HG03432 (cell line): ENCODE results near the gene CDRT4.
"Not testable (repeated sequence)": the region's sequence is repeated elsewhere in the genome, so short reads cannot be mapped to it uniquely, and the experiment has no call there.

ENCODE experiments used
- ATAC-seq: cut with Tn5 transposase; IDR thresholded peaks from one replicate; pipeline ENCODE4 v1.9.1; 2021; ENCODE audit warnings: mild to moderate bottlenecking, moderate library complexity; ENCODE audit not compliant: unreplicated experiment

Gene CDRT4

GRCh38 chr17:15467592-15467991, at the start of gene CDRT4:
Gene CDRT4, minus strand, starts transcription at chr17:15467621. Its CDS starts 27,383 bp downstream, at chr17:15440238.
- no peak for ATAC-seq

DNA sequence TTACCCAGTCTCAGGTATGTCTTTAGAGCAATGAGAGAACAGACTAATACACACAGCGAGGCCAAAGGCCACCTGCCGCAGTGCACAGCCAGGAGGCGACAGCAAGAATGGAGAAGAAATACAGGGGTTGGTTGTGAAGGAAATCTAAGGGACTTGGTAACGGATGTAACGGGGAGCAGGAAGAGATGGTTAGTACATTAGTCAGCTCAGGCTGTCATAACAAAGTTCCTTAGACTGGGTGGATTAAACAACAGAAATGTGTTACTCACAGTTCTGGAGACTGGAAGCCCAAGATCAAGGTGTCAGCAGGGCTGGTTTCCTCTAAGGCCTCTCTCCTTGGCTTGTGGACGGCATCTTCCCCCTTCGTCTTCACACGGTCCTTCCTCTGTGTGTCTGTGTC, 48.7 kb upstream of the CDRT4 start:
- no peak for ATAC-seq

DNA sequence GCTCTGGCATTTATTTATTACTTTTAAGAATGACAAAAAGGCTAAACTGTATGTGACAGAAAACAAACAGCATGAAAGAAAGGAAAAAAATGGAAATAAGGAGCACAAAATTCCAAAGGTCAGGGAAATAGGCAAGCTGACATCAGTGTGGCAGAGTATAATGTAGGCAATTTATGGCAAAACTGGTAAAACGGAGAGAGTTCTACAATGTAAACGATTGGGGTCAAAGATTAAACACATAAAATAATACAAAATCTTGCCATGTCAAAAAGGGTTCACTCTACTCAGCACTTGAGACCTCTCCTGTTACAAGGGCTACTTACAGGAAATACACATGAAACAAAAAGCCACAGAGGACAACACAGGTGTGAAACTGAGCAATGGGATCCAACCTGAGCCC, 47.0 kb upstream of the CDRT4 start:
- ATAC-seq: no peak

DNA sequence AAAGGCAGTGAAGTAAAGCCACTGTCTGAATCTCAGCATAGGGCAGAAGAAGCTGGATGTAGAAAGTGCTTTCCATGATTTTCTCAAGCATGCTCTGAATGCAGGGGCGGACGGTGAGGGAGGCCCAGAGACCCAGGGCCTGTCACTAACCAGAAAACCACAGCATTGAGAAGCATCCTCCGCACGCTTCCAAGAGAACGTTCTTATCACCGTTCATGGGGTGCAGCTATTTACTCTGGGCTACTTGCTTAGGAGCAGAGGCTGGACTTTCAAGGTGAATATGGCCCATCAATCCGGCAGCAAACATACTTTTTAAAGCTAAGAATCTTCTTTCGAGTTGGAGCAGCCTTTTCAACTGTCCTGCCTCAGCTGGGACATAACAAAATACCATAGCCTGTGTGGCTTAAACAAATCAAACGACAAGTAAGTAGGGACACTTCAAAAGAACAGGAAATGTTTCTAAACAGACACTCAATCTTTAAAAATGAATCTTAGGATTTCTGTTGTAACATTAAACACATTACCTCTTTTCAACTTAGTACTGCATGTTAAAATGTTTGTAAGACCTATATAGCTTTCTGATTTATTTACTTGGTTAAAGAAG, 46.5 kb upstream of the CDRT4 start:
- ATAC-seq: no peak

DNA sequence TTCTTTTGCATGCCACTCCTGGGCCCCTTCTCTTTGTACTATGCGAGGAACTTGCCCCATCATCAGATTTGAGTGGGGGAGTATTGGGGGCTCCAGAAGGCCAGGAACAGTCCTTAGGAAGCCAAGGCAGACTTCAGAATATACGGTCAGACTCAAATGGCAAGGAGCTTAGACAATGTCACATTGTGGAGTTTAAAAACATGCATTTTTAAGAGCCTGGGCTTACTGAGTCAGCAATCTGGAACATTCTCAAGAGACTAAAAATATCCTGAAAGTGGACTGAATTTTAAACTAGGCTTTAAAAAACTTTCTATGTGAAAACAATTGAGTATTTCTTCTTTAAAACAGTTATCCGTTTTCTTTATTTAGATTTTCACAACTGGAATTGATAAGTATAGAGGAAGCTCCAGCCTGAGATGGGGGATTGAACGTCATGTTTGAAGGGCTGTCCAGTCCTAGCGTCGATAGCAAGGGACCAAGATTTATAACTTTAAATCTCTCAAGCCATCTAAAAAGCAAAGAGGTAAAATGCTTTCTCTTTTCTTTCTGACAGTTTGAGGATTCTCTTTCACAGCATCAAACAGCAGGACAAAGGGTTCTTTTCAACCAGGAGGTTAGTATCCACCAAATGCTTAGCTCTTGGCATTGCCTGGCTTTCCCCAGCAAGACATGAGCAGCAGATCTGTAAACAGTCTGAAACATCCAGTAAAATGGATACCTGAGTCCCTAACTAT, 45.8 kb upstream of the CDRT4 start:
- ATAC-seq: no peak

GRCh38 chr17:15512071-15512709, 44.8 kb upstream of the CDRT4 start:
- ATAC-seq: no peak

DNA sequence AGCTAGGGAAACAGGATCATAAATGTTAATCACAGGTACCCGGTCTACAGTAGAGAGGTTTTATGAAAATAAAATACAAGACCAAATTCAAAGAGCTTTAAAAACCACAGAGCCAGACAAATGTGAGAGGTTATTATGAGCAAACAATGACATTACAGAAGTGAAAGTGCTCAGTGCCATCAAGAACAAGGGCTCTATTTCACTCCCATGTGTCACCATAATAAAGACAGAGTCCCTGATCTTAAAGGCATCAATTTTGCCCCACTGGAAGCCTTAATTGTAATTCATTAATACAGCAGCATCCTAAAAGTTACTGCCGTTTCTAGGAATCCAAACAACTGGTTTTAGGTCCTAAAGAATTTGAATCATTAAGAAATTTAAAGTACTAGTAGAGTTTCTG, 43.7 kb upstream of the CDRT4 start:
- ATAC-seq: no peak

- no peak for ATAC-seq
Measured at GRCh38 chr17:15510361-15510760, 42.9 kb upstream of the CDRT4 start.

DNA sequence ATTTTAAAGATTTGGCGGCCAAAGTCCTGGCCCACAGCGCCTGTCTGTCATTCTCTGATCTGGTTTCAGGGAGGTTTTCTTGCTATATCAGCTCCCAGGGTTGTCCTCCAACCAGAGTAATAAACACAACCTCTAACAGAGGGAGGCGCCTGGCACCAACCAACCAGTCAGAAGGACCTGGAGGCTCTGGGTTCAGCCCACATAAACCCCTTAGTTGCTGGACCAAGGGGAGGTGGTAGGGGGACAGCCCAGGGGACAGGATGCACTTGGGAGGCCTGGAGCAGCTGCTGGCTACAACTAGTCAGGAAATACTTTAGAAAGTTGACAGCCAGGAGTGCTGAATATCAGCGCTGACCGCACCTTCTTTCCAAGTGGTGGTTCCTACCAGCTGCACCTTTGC, 41.7 kb upstream of the CDRT4 start:
- ATAC-seq: no peak

DNA sequence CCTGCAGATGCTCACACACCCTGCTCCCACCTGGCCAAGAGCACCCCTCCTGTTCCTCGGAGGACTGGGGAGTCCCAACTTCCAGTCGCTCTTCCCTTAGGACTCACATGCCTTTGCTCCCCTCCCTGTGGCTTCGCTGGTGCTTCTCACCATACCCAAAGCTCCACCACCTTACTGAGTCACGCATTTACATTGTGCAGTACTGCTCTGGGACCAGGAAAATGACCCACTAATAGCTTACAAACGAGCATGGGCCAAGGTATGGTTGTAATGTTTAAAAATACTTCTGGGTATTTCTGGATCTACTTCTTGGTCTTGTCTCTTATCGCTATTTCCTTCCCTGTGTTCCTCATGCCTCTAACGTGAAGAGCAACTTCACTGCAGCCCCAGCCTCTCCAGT, 41.0 kb upstream of the CDRT4 start:
- no peak for ATAC-seq

DNA sequence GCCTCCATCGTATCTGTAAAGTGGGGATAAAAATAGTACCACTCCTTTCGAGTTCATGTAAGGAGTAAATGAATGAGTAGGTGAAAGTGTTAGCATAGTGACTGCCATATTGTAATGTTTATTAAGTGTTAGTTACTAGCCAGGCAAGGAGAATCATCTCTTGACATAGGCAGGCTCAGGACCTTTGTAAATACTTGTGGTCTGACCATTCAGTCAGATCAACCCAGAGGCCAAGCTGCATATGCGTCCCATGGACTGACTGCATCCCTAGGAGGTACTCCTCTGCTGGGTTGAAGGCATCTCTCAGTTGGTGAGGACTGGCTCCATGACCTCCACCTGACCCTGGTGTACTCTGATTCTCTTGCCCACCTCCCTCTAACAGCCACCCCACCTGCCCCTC, 40.5 kb upstream of the CDRT4 start:
- no peak for ATAC-seq

DNA sequence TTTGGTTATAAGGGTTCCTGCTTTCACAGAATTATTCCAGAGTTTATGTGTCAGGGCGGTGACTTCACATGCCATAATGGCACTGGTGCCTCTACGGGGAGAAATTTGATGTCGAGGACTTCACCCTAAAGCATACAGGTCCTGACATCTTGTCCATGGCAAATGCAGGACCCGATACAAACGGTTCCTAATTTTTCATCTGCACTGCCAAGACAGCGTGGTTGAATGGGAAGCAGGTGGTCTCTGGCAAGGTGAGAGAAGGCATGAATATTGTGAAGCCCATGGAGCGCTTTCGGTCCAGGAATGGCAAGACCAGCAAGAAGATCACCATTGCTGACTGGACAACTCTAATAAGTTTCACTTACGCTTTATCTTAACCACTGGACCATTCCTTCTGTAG, 39.6 kb upstream of the CDRT4 start:
- ATAC-seq: no peak

- not testable (repeated sequence) for ATAC-seq
Measured at GRCh38 chr17:15505708-15506107, 38.3 kb upstream of the CDRT4 start.

DNA sequence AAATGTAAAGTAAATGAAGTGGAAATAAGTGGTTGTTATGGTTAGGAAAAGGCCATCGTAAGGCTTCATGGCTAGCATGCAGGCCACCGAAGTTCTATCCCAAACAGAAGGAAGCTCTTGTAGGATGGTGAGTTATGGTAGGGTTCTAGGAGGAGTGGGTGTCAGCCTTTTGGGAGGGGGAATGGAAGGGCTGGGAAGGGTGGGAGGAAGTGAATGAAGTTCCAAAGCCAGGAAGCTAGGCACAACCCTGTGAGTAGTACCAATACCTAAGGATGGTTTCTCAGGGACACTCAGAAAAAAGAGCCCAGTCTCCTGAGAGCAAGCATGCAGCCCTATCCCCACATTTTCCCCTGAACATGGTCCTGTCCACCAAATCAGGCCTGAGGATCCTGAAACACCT, 36.3 kb upstream of the CDRT4 start:
- ATAC-seq: no peak

DNA sequence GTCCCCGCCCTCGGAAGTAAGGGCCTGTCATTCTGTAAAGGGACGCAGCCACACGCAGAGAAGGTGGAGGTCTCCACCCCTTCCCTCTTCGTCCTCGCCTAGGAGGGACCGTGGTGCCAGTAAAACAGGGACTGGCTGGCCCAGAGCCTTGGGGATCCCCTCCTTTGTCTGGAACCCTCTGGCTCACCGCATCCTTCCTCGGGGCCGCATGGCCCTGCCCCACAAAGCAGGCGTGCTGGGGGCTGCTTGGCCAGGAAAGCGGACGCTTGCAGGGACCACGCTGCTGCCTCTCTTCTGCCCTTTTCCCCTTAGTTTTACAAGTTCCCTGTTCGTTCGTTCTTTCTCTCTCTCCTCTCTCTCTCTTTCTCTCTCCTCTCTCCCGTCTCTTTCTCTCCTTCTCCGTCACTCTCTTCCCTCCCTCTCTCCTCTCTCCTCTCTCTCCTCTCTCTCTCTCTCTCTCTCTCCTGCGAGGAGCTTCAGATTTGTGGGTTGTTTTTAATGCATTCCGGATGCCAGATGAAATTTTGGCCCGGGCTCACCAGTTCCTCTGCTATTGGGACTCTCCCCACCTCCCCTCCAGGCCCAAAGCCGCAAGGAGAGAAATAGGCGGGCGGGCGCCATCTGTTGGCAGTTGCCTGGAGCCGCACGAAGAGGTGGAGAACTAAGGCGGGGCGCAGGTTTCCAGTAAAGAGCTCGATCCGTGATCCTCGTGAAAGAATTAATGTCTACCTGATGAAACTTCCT, 35.1 kb upstream of the CDRT4 start:
- peak; percentile 87 for ATAC-seq

- no peak for ATAC-seq
Measured at GRCh38 chr17:15501793-15502192, 34.4 kb upstream of the CDRT4 start.

DNA sequence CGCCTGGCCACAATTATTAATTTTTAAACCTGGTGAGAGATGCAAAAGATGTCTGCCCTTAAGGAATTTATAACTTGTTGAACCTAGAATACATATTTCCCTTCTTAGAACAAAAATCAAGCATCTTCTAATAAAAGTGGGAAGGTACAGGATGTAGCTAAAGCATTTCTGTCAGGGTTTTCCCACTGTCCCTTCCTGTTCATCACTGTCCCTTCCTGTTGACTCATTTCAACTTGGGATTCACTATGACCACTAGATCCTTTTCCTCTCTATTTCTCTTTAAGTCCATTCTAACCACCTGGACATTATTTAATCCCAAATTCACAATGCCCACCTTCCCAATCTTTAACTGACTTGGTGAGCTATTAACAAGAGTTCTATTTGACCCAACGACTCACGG, 33.9 kb upstream of the CDRT4 start:
- ATAC-seq: no peak

DNA sequence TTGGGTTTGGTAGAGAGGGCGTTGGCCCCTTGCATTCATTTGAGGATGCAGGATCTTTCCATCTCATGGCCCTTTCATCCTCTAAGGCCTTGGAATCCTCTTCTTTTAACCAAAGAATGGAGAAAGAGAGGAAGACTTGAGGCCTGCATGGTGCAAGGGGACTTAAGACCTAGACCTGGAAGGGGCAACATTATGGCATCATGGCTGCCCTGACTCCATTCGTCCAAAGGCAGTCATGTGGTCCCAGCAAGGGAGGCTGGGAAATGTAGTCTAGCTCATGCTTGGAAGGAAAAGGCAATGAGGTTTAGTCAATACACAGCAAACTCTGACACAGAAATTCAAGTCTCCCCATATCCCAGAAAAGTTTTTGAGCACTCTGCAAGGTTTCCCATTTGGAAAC, 30.7 kb upstream of the CDRT4 start:
- peak; percentile 45 for ATAC-seq

DNA sequence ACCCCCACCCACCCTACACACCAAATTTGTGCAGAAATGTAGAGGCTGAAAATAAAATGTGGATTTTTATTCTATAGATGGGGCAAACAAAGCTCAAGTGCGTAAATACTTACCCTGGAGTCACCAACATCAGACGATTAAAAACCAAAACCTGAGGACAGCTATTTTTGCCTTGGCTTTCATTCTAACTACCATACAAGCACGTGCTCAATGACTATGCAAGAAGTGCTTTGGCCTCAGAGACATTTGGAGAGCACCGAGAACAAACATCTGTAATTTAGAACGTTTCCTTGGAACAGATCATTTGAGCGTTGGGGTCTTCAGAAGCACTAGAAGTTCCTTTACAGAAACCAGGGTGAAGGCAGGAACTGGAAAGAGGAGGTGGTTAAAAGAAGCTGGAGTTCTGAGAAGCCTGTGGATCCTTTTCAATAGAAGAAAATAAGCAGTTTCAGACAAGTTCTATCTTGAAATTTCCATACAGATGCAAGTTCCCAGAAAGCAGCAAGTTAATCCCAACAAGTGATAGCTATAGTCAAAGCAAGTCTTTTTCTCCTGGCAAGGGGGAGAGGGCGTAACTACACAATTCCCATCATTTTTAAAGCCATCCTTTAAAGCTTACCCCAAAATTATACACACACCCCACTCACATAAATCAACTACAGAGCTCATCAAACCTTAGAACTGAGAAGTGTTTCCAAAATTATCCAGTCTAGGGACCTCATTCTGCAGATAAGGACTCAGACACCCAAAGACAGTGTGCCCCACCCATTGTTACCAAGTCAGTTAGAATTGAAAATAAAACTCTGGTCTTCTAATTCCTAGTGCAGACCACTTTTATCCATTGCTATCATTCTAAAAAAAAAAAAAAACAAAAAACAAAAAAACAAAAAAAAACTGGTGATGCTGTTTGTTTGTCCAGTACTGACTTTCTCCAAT, 29.6 kb upstream of the CDRT4 start:
- no peak for ATAC-seq

GRCh38 chr17:15494821-15495220, 27.4 kb upstream of the CDRT4 start:
- no peak for ATAC-seq

- no peak for ATAC-seq
Measured at GRCh38 chr17:15493693-15494035, 26.2 kb upstream of the CDRT4 start.
